GM12878 (cell line): ENCODE measurements around the gene CDK5RAP3. TPM values are rescaled to one million over a fixed set of nuclear protein-coding genes. Genes with fewer than 3 reads are reported as not detected.

Source experiments
- ATAC-seq: fragments of 200-7000 bp; cut with Tn5 transposase; 3 replicates; pipeline ENCODE4 v1.9.1; 2020; ENCODE audit warnings: mild to moderate bottlenecking, moderate library complexity
- BruUV-seq: library from RNA; stranded (reverse); fragments of 400-500 nt; replicated peaks from 2 replicates; lab custom pipeline; 2021; lab: Mats Ljungman, UMichigan
- CTCF ChIA-PET: fragments of 300-600 bp; sonication (Branson Sonifier 250); formaldehyde crosslinking; extraction: SDS; loops from one replicate; lab custom pipeline; 2021; ENCODE audit warnings: inconsistent platforms; lab: Yijun Ruan, JAX
- POLR2A ChIA-PET: fragments of 350-600 bp; formaldehyde crosslinking; extraction: SDS; loops from one replicate; lab custom pipeline; 2021; ENCODE audit warnings: inconsistent platforms; lab: Charles Lee
- RAD21 ChIA-PET: fragments of 300-600 bp; sonication (Branson Sonifier 250); formaldehyde crosslinking; loops from one replicate; lab custom pipeline; 2023; ENCODE audit warnings: antibody characterized with exemption; ENCODE audit not compliant: unreplicated experiment; lab: Charles Lee
- SMC1A ChIA-PET: fragments of 300-600 bp; sonication (Branson Sonifier 250); formaldehyde crosslinking; loops from one replicate; lab custom pipeline; 2023; ENCODE audit not compliant: unreplicated experiment, uncharacterized antibody; lab: Charles Lee
- DNase-seq: peaks from one replicate; pipeline ENCODE4 v3.0.0-alpha.2; 2011; ENCODE audit warnings: low read depth, low spot score
- FAIRE-seq: peaks from 3 replicates; lab custom pipeline; 2011; peaks lifted over from hg19 to GRCh38; lab: Jason Lieb, UNC
- H2AFZ ChIP-seq: 2 replicates; pipeline ENCODE4 v1.6.0; 2011; ENCODE audit warnings: low read depth, low read length, control low read depth; ENCODE audit not compliant: control insufficient read depth
- H3K27ac ChIP-seq: 2 replicates; pipeline ENCODE4 v1.5.1; 2011; ENCODE audit warnings: control low read depth; ENCODE audit not compliant: control insufficient read depth, insufficient read depth
- H3K27me3 ChIP-seq, 2 experiments: replicated peaks in 1 of 2; 2 replicates each; pipeline versions ENCODE4 v1.6.0 to v1.6.1; 2011; ENCODE audit warnings: low read length in 1 of 2; ENCODE audit not compliant: control insufficient read depth in 2 of 2, insufficient read depth in 2 of 2
- H3K36me3 ChIP-seq, 2 experiments: 2 replicates each; pipeline ENCODE4 v1.5.1; 2011; ENCODE audit warnings: low read length in 1 of 2; ENCODE audit not compliant: control insufficient read depth in 2 of 2, insufficient read depth in 2 of 2
- H3K4me1 ChIP-seq: 2 replicates; pipeline ENCODE4 v1.6.1; 2011; ENCODE audit warnings: mild to moderate bottlenecking, low read length, moderate library complexity, mixed read lengths; ENCODE audit not compliant: control insufficient read depth, insufficient read depth
- H3K4me2 ChIP-seq: 2 replicates; pipeline ENCODE4 v1.6.0; 2011; ENCODE audit warnings: control low read depth; ENCODE audit not compliant: control insufficient read depth, insufficient read depth
- H3K4me3 ChIP-seq: fragments of 200-600 bp; sonication (generic); 2 replicates; pipeline ENCODE4 v1.5.1; 2016
- H3K79me2 ChIP-seq: 2 replicates; pipeline ENCODE4 v1.6.0; 2011; ENCODE audit warnings: low read length; ENCODE audit not compliant: control insufficient read depth, insufficient read depth
- H3K9ac ChIP-seq: 2 replicates; pipeline ENCODE4 v1.8.0; 2011; ENCODE audit warnings: low read length, control low read depth, mixed read lengths; ENCODE audit not compliant: control insufficient read depth, insufficient read depth
- H3K9me3 ChIP-seq: replicated peaks from 3 replicates; pipeline ENCODE4 v1.5.1; 2011; ENCODE audit warnings: mild to moderate bottlenecking, low read length; ENCODE audit not compliant: control insufficient read depth, insufficient read depth
- H4K20me1 ChIP-seq: 2 replicates; pipeline ENCODE4 v1.6.0; 2011; ENCODE audit not compliant: control insufficient read depth, insufficient read depth
- ATF3 ChIP-seq: IDR thresholded peaks from 2 replicates; pipeline ENCODE4 v1.6.1; 2011; ENCODE audit warnings: low read depth, mild to moderate bottlenecking, low read length, moderate library complexity, borderline replicate concordance; ENCODE audit errors: extremely low read depth
- BACH1 ChIP-seq: fragments of 450-650 bp; IDR thresholded peaks from 2 replicates; pipeline ENCODE4 v1.6.1; 2017; ENCODE audit warnings: mild to moderate bottlenecking, borderline replicate concordance
- CREB1 ChIP-seq: IDR thresholded peaks from 2 replicates; pipeline ENCODE4 v1.6.1; 2012; ENCODE audit warnings: low read depth, mild to moderate bottlenecking, inconsistent platforms
- GATAD2B ChIP-seq: fragments of 450-650 bp; conservative IDR thresholded peaks from 2 replicates; pipeline ENCODE4 v1.6.1; 2017; ENCODE audit warnings: low read depth, mild to moderate bottlenecking, moderate library complexity
- IRF5 ChIP-seq: fragments of 450-650 bp; IDR thresholded peaks from 2 replicates; pipeline ENCODE4 v1.6.1; 2017; ENCODE audit warnings: borderline replicate concordance
- KDM1A ChIP-seq: fragments of 200-600 bp; sonication (generic); IDR thresholded peaks from 2 replicates; pipeline ENCODE4 v1.6.1; 2016; ENCODE audit warnings: borderline replicate concordance
- MXI1 ChIP-seq: fragments of 150-350 bp; IDR thresholded peaks from 2 replicates; pipeline ENCODE4 v1.6.1; 2011; ENCODE audit warnings: low read depth, mild to moderate bottlenecking, inconsistent platforms, low read length, improper control_type of control experiment
- SIX5 ChIP-seq: IDR thresholded peaks from 2 replicates; pipeline ENCODE4 v1.6.1; 2011; ENCODE audit warnings: mild to moderate bottlenecking, low read depth, low read length, moderate library complexity; ENCODE audit not compliant: severe bottlenecking
- ZNF207 ChIP-seq: fragments of 450-650 bp; IDR thresholded peaks from 2 replicates; pipeline ENCODE4 v1.6.1; 2014; ENCODE audit warnings: antibody characterized with exemption, mild to moderate bottlenecking, borderline replicate concordance
- WGBS: methylation state at CpG from one replicate; pipeline ENCODE4 v1.1.6; 2016; ENCODE audit warnings: low lambda C conversion rate; ENCODE audit not compliant: insufficient replicate concordance, insufficient coverage; ENCODE audit errors: missing lambda C conversion rate; 5-methylcytosine and 5-hydroxymethylcytosine counted together
- in situ Hi-C: fragments of 300-500 bp; cut with MboI; formaldehyde crosslinking; loops from 9 replicates; pipeline ENCODE4 v1.14.3; 2018; ENCODE audit warnings: mixed read lengths
- intact Hi-C: fragments of 100-400 bp; cut with micrococcal nuclease; formaldehyde crosslinking; loops from one replicate; pipeline ENCODE4 v1.14.2; 2022; ENCODE audit not compliant: unreplicated experiment
- polyA plus RNA-seq, 11 experiments: library from polyadenylated mRNA; depleted of rRNA in 4 of 11; unstranded in 6 of 11; stranded (reverse) in 5 of 11; fragments of >200 nt; fragmentation: Nextera tagmentation in 4 of 11; fragmentation: Illumina TruSeq in 1 of 11; extraction: Ambion mirVana in 4 of 11; extraction: Trizol in 1 of 11; gene quantifications; 1 replicate in 1 of 11; 2 replicates in 10 of 11; pipeline versions ENCODE4 v1.2.1 to v1.2.3, GENCODE V29; 2011 to 2016; ENCODE audit warnings: inconsistent platforms in 2 of 11, missing spikeins in 2 of 11, low read depth in 1 of 11
- total RNA-seq, 4 experiments: library from RNA; depleted of rRNA in 3 of 4; stranded (reverse); fragments of >200 nt in 3 of 4; fragmentation: Illumina TruSeq in 1 of 4; extraction: Trizol in 1 of 4; gene quantifications; 2 replicates each; pipeline versions ENCODE4 v1.2.1 to v1.2.3, GENCODE V29; 2013 to 2021

The CDK5RAP3 gene
- total and polyA plus RNA-seq, 10 of the 15 experiments (the other 5 are each of a cell fraction or from before 2014, with no cell fraction given) = 69.4 to 237 (median 160) TPM

GRCh38 chr17:48006936-48007709, 36.2 kb downstream of the CDK5RAP3 start:
- CTCF ChIA-PET = interaction anchor here (0.6 to 3.4 kb wide), 7 partner anchors 10 to 165 kb away, joined by 3 to 30 read pairs (median 3); partner anchors contain the start of gene CDK5RAP3
- BruUV-seq = no TSS peak
- Histone ChIP-seq H3K36me3 (no peaks in the 10 kb centered on the region; a peak in 1 of 4 replicates), H4K20me1 (no peaks in the 10 kb centered on the region), H3K9me3 (no peaks in the 10 kb centered on the region), H3K4me3 (no peak overlapping the region), H2AFZ (no peak overlapping the region), H3K79me2 (no peaks in the 10 kb centered on the region), H3K27me3 (no peaks in the 10 kb centered on the region), H3K4me2 (no peak overlapping the region), H3K4me1 (peaks cover 48% of the 10 kb centered on the region), H3K27ac (no peak overlapping the region), H3K9ac (no peak overlapping the region)
- ATAC-seq = no peak
- intact Hi-C loops = no loop called here
- in situ Hi-C loops = no loop called here
- 79% methylated on average over 12 of the region's 12 CpGs for WGBS
- no peak for DNase-seq
- SMC1A ChIA-PET = interaction anchor here (1.0 to 1.4 kb wide), 4 partner anchors 11 to 31 kb away, joined by 3 to 6 read pairs (median 3); no protein-coding TSS in a partner anchor
- no peak for TF ChIP-seq MXI1
- POLR2A ChIA-PET = interaction anchor here (1.9 kb wide), 1 partner anchor 11 kb away, joined by 4 read pairs; no protein-coding TSS in a partner anchor
- RAD21 ChIA-PET = interaction anchor here (0.6 to 1.5 kb wide), 4 partner anchors 11 to 59 kb away, joined by 3 to 8 read pairs (median 4); no protein-coding TSS in a partner anchor
- FAIRE-seq = no peak

- BruUV-seq = no TSS peak
- no peaks in the 10 kb centered on the region for H3K79me2 ChIP-seq
- ChIA-PET RAD21 (interaction anchor here (1.2 to 3.0 kb wide), 4 partner anchors 7 to 169 kb away, joined by 3 to 19 read pairs (median 8); partner anchors contain the start of genes CDK5RAP3 and SCRN2), CTCF (interaction anchor here (0.6 to 14.1 kb wide), 11 partner anchors 8 to 173 kb away, joined by 3 to 454 read pairs (median 12); partner anchors contain the start of genes CDK5RAP3, PNPO and PRR15L), POLR2A (interaction anchor here (0.6 to 2.7 kb wide), 4 partner anchors 7 to 115 kb away, joined by 3 to 18 read pairs (median 10); partner anchors contain the start of gene CDK5RAP3), SMC1A (interaction anchor here (0.6 to 3.5 kb wide), 9 partner anchors 8 to 168 kb away, joined by 3 to 27 read pairs (median 11); no protein-coding TSS in a partner anchor)
- no peak overlapping the region for H3K4me3 ChIP-seq
- no peak overlapping the region for H2AFZ ChIP-seq
- no peaks in the 10 kb centered on the region for H4K20me1 ChIP-seq
- no peak overlapping the region for H3K4me2 ChIP-seq
- H3K4me1 ChIP-seq = peaks cover 17% of the 10 kb centered on the region
- H3K27me3 ChIP-seq = no peaks in the 10 kb centered on the region
- intact Hi-C loops (no loop called here), in situ Hi-C loops (no loop called here)
- DNase-seq (no peak), ATAC-seq (no peak), FAIRE-seq (no peak)
- H3K36me3 ChIP-seq = no peaks in the 10 kb centered on the region
- H3K9me3 ChIP-seq = no peaks in the 10 kb centered on the region
- 45% methylated on average over 3 of the region's 3 CpGs for WGBS
- no peak overlapping the region for H3K27ac ChIP-seq
- H3K9ac ChIP-seq = no peak overlapping the region
- TF ChIP-seq ATF3 = no peak
- no peak for TF ChIP-seq KDM1A
- no peak for TF ChIP-seq GATAD2B
- TF ChIP-seq CREB1 = no peak
- no peak for TF ChIP-seq IRF5
- no peak for TF ChIP-seq BACH1
- no peak for TF ChIP-seq ZNF207
- TF ChIP-seq SIX5 = no peak
Measured at GRCh38 chr17:48010193-48010592, 39.3 kb downstream of the CDK5RAP3 start.
